ENCODE data around the gene FOCAD. TPM values are rescaled to one million over a fixed set of nuclear protein-coding genes. Genes with fewer than 3 reads are reported as not detected.

The FOCAD gene
- total and polyA plus RNA-seq, 2 of the 8 experiments (the other 6 are each of a cell fraction or from before 2014, with no cell fraction given) = 22.0 to 38.4 TPM

- TF ChIP-seq CTCF (IDR thresholded peaks at IDR 0.05; ENCODE audit: control extremely low read depth in 1 of 3, insufficient read depth in 1 of 3, low read depth in 1 of 3, low read length in 3 of 3) = no peak
- TF ChIP-seq RXRA (IDR thresholded peaks at IDR 0.05; ENCODE audit: insufficient read depth, low read depth, low read length) = no peak
- no peak for TF ChIP-seq CBX8 (IDR thresholded peaks at IDR 0.05; ENCODE audit: borderline replicate concordance, low read depth, low read length)
- no peak for TF ChIP-seq POLR2AphosphoS5 (IDR thresholded peaks at IDR 0.05; ENCODE audit: low read depth, low read length)
- no peak for TF ChIP-seq SP1 (IDR thresholded peaks at IDR 0.05; ENCODE audit: low read depth, low read length)
These were observed 304.0 kb downstream of the FOCAD start (continued) for GRCh38 chr9:20988061-20988460.

Measured in H1 (cell line).